ENCODE measurements around the gene PANK1.

- TF ChIP-seq CTCF (IDR thresholded peaks at IDR 0.05) (no peak), YY1 (IDR thresholded peaks at IDR 0.05; ENCODE audit: low read depth) (no peak), GATA2 (CRISPR knock-in tag; IDR thresholded peaks at IDR 0.05) (no peak), CHD2 (IDR thresholded peaks at IDR 0.05; ENCODE audit: low read length, partially characterized antibody) (no peak), REST (IDR thresholded peaks at IDR 0.05; ENCODE audit: low read depth, low read length) (no peak), RAD21 (IDR thresholded peaks at IDR 0.05; ENCODE audit: low read length) (no peak), PBX3 (IDR thresholded peaks at IDR 0.05) (no peak), EP300 (IDR thresholded peaks at IDR 0.05; ENCODE audit: borderline replicate concordance in 1 of 2, low read depth in 1 of 2, low read length in 1 of 2) (no peak)
Observed at GRCh38 chr10:89657302-89657701, 12.3 kb upstream of the PANK1 start.
